ENCODE measurements around the gene WNT6.

Gene WNT6

DNA sequence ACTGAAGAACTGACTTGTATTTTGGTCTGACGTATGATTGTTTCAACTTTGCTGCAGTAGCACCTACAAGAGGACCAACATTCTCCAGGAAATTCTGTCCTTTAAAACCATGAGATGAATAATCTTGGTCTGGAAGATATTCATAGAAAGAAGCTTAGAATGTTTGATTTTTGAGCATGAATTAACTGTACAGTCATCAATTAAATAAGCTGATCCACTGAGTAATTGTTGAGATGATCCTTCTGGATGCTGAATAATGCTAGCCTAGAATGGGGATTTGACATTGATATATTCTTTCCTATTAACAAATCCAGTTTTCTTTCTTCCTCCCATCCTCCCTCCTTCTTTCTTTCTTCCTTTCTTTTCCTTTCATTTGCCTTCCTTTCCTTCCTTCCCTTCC, 60.9 kb downstream of the WNT6 start:
- no peak overlapping the region for H3K4me3 Mint-ChIP-seq
- H3K27ac Mint-ChIP-seq: no peak overlapping the region
- peaks cover 7% of the 10 kb centered on the region for H3K27me3 Mint-ChIP-seq
- DNase-seq (ENCODE audit: low spot score in 2 of 2) (no peak), ATAC-seq (ENCODE audit: low read depth) (no peak)
- H3K9me3 Mint-ChIP-seq: peaks cover 10% of the 10 kb centered on the region
- H3K36me3 Mint-ChIP-seq: peaks cover 7% of the 10 kb centered on the region
- H3K4me1 Mint-ChIP-seq: peaks cover 2% of the 10 kb centered on the region

All from memory B cell (primary cell).